Kidney (tissue), 14 donors: ENCODE measurements around the gene XYLT1. TPM values are rescaled to one million over a fixed set of nuclear protein-coding genes. Genes with fewer than 3 reads are reported as not detected.

ENCODE experiments used
- DNase-seq, 5 donors: peaks; one replicate each; pipeline ENCODE4 v3.0.0-alpha.2; 2013 to 2020
- FAIRE-seq: peaks from 2 replicates; lab custom pipeline; 2012; peaks lifted over from hg19 to GRCh38; lab: Jason Lieb, UNC
- H3K27ac ChIP-seq, 2 donors: one replicate each; pipeline ENCODE4 v1.7.0; 2013; ENCODE audit warnings: low read depth in 2 of 2, low read length in 2 of 2, inconsistent platforms in 1 of 2
- H3K27me3 ChIP-seq: one replicate; pipeline ENCODE4 v1.7.1; 2013; ENCODE audit warnings: low read length, inconsistent platforms; ENCODE audit not compliant: control insufficient read depth, insufficient read depth
- H3K36me3 ChIP-seq, 3 donors: one replicate each; pipeline versions ENCODE4 v1.7.0 to v1.7.1; 2013; ENCODE audit warnings: low read length in 3 of 3, control low read depth in 1 of 3, inconsistent platforms in 1 of 3; ENCODE audit not compliant: insufficient read depth in 3 of 3, control insufficient read depth in 2 of 3
- H3K4me1 ChIP-seq, 3 donors: one replicate each; pipeline versions ENCODE4 v1.7.0 to v1.7.1; 2013; ENCODE audit warnings: low read length in 3 of 3, inconsistent platforms in 1 of 3, low read depth in 1 of 3; ENCODE audit not compliant: control insufficient read depth in 2 of 3, insufficient read depth in 2 of 3
- H3K4me3 ChIP-seq, 3 donors: one replicate each; pipeline versions ENCODE4 v1.7.0 to v1.8.1; 2013; ENCODE audit warnings: low read length in 3 of 3, control low read depth in 1 of 3, inconsistent platforms in 1 of 3
- H3K9ac ChIP-seq, 3 donors: one replicate each; pipeline versions ENCODE4 v1.7.0 to v1.7.1; 2013; ENCODE audit warnings: low read length in 3 of 3, control low read depth in 1 of 3, inconsistent platforms in 1 of 3
- H3K9me3 ChIP-seq, 3 donors: one replicate each; pipeline versions ENCODE4 v1.7.0 to v1.7.1; 2013; ENCODE audit warnings: low read length in 3 of 3, control low read depth in 1 of 3, inconsistent platforms in 1 of 3; ENCODE audit not compliant: control insufficient read depth in 2 of 3, insufficient read depth in 1 of 3
- intact Hi-C: fragments of 100-400 bp; cut with DNase I; formaldehyde crosslinking; loops from one replicate; pipeline ENCODE4 v1.11.1; 2022
- polyA plus RNA-seq: library from polyadenylated mRNA; stranded (reverse); fragments of 350-450 nt; fragmentation: Illumina TruSeq; extraction: RNeasy Lipid Tissue Mini Kit (QIAGEN cat#74804); gene quantifications from one replicate; pipeline ENCODE4 v1.2.3, GENCODE V29; 2014; ENCODE audit warnings: low read depth, low replicate concordance; ENCODE audit not compliant: insufficient read depth
- total RNA-seq: library from RNA; stranded (reverse); fragmentation: NEBNext Ultra II Directional; extraction: Animal tissue kit (Norgen Biotek cat#: 25700); gene quantifications from one replicate; pipeline ENCODE4 v1.2.1, GENCODE V29; 2021
- TF ChIP-seq, protein P1 (sequence below): IDR thresholded peaks from 3 replicates; pipeline ENCODE4 v1.5.1; 2012; ENCODE audit warnings: mild to moderate bottlenecking, moderate library complexity, borderline replicate concordance; ENCODE audit not compliant: insufficient read depth; ENCODE audit errors: extremely low read depth
- donor health status: control.
- donor health status: control.
- donor health status: control.
- donor health status: control.
- donor health status: control.
- donor health status: DM: yes; HTN: yes; CAD: no.
- donor health status: Normal renal cell carcinoma (clear cell type).

Gene XYLT1
- total and polyA plus RNA-seq, 2 donors from 2014 or later = 0.52 to 7.6 TPM

DNA sequence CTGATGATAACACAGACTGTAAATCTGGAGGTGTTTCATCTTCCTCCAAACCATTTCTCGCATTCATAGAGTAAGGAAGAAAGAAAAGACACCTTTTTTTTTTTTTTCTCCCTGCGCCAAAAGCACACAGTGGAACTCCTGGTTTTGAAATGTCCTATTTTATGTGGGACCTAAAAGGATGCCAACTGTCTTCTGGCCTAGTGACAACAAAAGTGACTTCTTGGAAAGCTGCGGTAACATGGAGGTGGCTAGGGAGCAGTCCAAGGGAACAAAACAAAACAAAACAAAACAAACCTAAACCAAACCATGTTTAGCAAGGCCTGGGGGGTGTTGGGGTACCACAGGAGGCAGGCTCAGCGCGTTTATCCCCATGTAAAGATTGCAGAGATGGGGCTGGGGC, 174.8 kb downstream of the XYLT1 start:
- FAIRE-seq = no peak
- Histone ChIP-seq H3K9me3 (no peaks in the 10 kb centered on the region), H3K4me3 (no peak overlapping the region), H3K27me3 (no peaks in the 10 kb centered on the region), H3K4me1 (no peaks in the 10 kb centered on the region), H3K9ac (no peak overlapping the region), H3K27ac (no peak overlapping the region), H3K36me3 (no peaks in the 10 kb centered on the region)
- TF ChIP-seq, protein P1, sequence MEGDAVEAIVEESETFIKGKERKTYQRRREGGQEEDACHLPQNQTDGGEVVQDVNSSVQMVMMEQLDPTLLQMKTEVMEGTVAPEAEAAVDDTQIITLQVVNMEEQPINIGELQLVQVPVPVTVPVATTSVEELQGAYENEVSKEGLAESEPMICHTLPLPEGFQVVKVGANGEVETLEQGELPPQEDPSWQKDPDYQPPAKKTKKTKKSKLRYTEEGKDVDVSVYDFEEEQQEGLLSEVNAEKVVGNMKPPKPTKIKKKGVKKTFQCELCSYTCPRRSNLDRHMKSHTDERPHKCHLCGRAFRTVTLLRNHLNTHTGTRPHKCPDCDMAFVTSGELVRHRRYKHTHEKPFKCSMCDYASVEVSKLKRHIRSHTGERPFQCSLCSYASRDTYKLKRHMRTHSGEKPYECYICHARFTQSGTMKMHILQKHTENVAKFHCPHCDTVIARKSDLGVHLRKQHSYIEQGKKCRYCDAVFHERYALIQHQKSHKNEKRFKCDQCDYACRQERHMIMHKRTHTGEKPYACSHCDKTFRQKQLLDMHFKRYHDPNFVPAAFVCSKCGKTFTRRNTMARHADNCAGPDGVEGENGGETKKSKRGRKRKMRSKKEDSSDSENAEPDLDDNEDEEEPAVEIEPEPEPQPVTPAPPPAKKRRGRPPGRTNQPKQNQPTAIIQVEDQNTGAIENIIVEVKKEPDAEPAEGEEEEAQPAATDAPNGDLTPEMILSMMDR = no peak
- DNase-seq = no peak
- intact Hi-C loops = loop anchor here (10.0 kb wide), 1 partner anchor 231 kb away; no protein-coding TSS in a partner anchor

DNA sequence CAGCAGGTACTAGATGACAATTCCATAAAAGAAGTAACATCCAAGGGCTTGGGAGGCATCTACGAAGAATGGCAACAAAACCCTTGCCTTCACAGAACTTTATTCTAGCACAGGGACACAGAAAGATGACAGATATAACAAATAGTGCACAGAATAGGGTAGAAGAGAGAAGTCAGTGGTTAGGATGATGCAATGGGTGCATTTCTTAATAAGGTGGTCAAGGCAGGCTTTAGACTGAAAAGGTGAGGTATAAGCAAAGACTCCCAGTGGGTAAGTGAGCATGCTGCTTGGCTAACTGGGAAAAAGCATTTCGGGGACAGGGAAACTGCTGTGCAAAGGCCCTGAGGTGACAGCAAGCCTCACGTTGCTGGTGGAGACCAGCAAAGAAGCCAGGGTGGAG, 175.9 kb downstream of the XYLT1 start:
- Histone ChIP-seq H3K4me1 (no peaks in the 10 kb centered on the region), H3K36me3 (no peaks in the 10 kb centered on the region), H3K4me3 (no peak overlapping the region), H3K9me3 (no peaks in the 10 kb centered on the region), H3K27me3 (no peaks in the 10 kb centered on the region), H3K9ac (no peak overlapping the region), H3K27ac (no peak overlapping the region)
- intact Hi-C loops = loop anchor here (10.0 kb wide), 1 partner anchor 230 kb away; no protein-coding TSS in a partner anchor
- FAIRE-seq (no peak), DNase-seq (no peak)
- TF ChIP-seq, protein P1 = no peak

DNA sequence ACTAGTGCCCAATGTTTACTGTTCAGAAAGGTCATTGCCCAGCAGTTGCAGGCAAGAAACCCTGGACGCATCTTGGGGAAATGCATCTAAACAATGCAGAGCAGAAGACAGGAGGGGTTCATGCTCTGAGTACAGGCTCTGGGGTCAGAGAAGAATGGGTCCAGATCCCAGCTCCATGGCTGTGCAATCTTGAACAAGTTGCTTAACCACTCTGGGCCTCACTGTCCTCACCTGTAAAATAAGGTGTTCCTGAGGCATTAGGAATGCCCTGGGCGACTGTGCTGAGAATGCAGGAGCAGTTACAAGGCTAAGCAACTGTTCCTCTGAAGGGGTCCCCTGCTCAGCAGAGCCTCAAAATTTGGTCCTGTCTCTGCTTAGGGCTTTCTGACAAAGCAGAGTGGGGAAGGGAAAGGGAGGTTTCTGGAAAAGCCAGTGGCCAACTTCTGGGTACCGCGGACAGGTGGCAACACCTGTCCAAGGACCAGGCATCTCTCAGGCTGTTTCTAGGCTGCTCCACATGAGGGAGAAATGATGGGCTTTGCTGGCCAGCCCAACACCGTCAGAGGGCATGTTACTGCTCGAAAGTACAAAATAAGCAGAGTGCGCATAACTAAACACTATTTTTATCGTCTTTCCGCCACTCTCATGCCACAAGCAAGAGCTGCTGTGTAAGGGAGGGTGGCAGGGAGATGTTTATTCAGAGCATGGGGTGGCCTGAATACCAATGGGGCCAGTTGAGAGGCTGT, 176.8 kb downstream of the XYLT1 start:
- TF ChIP-seq, protein P1 = no peak
- FAIRE-seq (no peak), DNase-seq (no peak)
- Histone ChIP-seq H3K27ac (no peak overlapping the region), H3K4me3 (no peak overlapping the region), H3K36me3 (no peaks in the 10 kb centered on the region), H3K9me3 (no peaks in the 10 kb centered on the region), H3K9ac (no peak overlapping the region), H3K27me3 (no peaks in the 10 kb centered on the region), H3K4me1 (no peaks in the 10 kb centered on the region)
- intact Hi-C loops = loop anchor here (10.0 kb wide), 1 partner anchor 229 kb away; no protein-coding TSS in a partner anchor
